ENCODE measurements around the gene TTC3. TPM values are rescaled to one million over a fixed set of nuclear protein-coding genes. Genes with fewer than 3 reads are reported as not detected.

Gene TTC3, protein sequence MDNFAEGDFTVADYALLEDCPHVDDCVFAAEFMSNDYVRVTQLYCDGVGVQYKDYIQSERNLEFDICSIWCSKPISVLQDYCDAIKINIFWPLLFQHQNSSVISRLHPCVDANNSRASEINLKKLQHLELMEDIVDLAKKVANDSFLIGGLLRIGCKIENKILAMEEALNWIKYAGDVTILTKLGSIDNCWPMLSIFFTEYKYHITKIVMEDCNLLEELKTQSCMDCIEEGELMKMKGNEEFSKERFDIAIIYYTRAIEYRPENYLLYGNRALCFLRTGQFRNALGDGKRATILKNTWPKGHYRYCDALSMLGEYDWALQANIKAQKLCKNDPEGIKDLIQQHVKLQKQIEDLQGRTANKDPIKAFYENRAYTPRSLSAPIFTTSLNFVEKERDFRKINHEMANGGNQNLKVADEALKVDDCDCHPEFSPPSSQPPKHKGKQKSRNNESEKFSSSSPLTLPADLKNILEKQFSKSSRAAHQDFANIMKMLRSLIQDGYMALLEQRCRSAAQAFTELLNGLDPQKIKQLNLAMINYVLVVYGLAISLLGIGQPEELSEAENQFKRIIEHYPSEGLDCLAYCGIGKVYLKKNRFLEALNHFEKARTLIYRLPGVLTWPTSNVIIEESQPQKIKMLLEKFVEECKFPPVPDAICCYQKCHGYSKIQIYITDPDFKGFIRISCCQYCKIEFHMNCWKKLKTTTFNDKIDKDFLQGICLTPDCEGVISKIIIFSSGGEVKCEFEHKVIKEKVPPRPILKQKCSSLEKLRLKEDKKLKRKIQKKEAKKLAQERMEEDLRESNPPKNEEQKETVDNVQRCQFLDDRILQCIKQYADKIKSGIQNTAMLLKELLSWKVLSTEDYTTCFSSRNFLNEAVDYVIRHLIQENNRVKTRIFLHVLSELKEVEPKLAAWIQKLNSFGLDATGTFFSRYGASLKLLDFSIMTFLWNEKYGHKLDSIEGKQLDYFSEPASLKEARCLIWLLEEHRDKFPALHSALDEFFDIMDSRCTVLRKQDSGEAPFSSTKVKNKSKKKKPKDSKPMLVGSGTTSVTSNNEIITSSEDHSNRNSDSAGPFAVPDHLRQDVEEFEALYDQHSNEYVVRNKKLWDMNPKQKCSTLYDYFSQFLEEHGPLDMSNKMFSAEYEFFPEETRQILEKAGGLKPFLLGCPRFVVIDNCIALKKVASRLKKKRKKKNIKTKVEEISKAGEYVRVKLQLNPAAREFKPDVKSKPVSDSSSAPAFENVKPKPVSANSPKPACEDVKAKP (N-terminal part only)
- 10 to 100 TPM; 65.2 to 68.8 TPM for total RNA-seq

DNA sequence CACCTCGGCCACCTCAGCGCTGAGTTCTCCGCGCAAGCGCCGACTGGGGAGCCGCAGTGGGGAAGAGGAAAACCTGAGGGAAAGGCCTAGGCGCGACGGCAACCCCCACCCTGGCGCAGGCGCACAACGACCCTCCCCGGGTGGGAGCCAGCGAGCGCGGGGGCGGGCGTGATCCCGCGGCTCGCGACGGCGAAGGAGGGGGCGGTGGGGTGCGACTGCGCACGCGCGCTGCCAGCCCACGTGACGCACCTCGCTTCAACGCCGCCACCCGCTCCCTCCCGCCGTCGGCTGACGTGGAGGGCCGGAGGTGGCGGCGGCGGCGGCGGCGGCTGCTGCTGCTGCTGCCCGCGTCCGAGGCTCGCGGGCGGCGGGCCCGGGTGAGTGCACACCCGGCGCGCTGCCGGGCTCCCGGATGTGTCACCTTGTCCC is at the start of gene TTC3, which contains the start of gene PIGP:
Gene TTC3 (plus strand): TSS at position 267 of the 429 bp plus-strand sequence. CDS start 14,004 bp downstream, outside the sequence.
Gene PIGP (minus strand): TSS at position 84 of the 429 bp plus-strand sequence. CDS start 556 bp downstream, outside the sequence.

Other genes with a start within 250 kb of the TTC3 start
- gene HLCS, start 106.6 kb upstream of the TTC3 start, total RNA-seq = 10 to 100 TPM; 12.3 to 14.3 TPM
- under 1 TPM in 1 of 2 experiments, not detected in 1; 0.14 TPM for gene RIPPLY3, start 66.6 kb upstream of the TTC3 start, total RNA-seq
- 10 to 100 TPM; 14.8 to 19.3 TPM for gene PIGP, start 183 bp upstream of the TTC3 start, total RNA-seq
- gene VPS26C, start 194.1 kb downstream of the TTC3 start, total RNA-seq = 10 to 100 TPM; 82.2 to 83.7 TPM

All from activated naive CD4-positive, alpha-beta T cell treated with anti-CD3 and anti-CD28 coated beads, Interleukin-2, amount 10 ng/mL, durations not matched to agents 5 hours and 36 hours (primary cell).